ENCODE data around the gene HSDL1.

GRCh38 chr16:84087001-84087400 is 58.0 kb downstream of the HSDL1 start:
- no peak for TF ChIP-seq CTCF (IDR thresholded peaks at IDR 0.05; ENCODE audit: extremely low read depth in 1 of 2, insufficient read depth in 1 of 2, low read depth in 1 of 2, low read length in 2 of 2)
- TF ChIP-seq POLR2AphosphoS5 (IDR thresholded peaks at IDR 0.05; ENCODE audit: insufficient read depth, low read depth, low read length): no peak
